Measurements from ENCODE around the gene CHRNA4.
A peak's percentile ranks its signal among the peaks of the same experiment; 100 is the strongest.

Gene CHRNA4

GRCh38 chr20:63309261-63310071 is 51.7 kb downstream of the CHRNA4 start:
- H3K4me3 ChIP-seq (ENCODE audit: low read length, poor library complexity, severe bottlenecking) = no peak overlapping the region
- no peak overlapping the region for H3K9ac ChIP-seq (ENCODE audit: low read depth, low read length, poor library complexity, severe bottlenecking)
- H3K9me3 ChIP-seq (ENCODE audit: insufficient read depth, low read depth, low read length) = no peaks in the 10 kb centered on the region
- H3F3A ChIP-seq (ENCODE audit: low read depth) = no peaks in the 10 kb centered on the region
- no peak overlapping the region for H3K4me2 ChIP-seq (ENCODE audit: low read depth, low read length, poor library complexity, severe bottlenecking)
- H3K27me3 ChIP-seq (ENCODE audit: insufficient read depth, low read length, poor library complexity, severe bottlenecking) = no peaks in the 10 kb centered on the region
- no peak overlapping the region for H2AFZ ChIP-seq (ENCODE audit: low read length)
- H3K36me3 ChIP-seq (ENCODE audit: insufficient read depth, low read length) = no peaks in the 10 kb centered on the region
- H3K4me1 ChIP-seq (ENCODE audit: insufficient read depth, low read length, poor library complexity, severe bottlenecking) = peaks cover 7% of the 10 kb centered on the region
- H3K79me2 ChIP-seq (ENCODE audit: insufficient read depth, low read length) = no peaks in the 10 kb centered on the region
- peak; percentile 74 for TF ChIP-seq CTCF (conservative IDR thresholded peaks at IDR 0.05; ENCODE audit: low read length)
- TF ChIP-seq EZH2phosphoT487 (IDR thresholded peaks at IDR 0.05; ENCODE audit: borderline replicate concordance) = no peak
- no peaks in the 10 kb centered on the region for H4K20me1 ChIP-seq (ENCODE audit: insufficient read depth, low read length, poor library complexity, severe bottlenecking)
- H3K9me2 ChIP-seq (replicated peaks; ENCODE audit: low read depth, low read length) = no peaks in the 10 kb centered on the region

- H3K4me1 ChIP-seq (ENCODE audit: insufficient read depth, low read length, poor library complexity, severe bottlenecking) = peaks cover 7% of the 10 kb centered on the region
- no peaks in the 10 kb centered on the region for H3K79me2 ChIP-seq (ENCODE audit: insufficient read depth, low read length)
- H3K9me3 ChIP-seq (ENCODE audit: insufficient read depth, low read depth, low read length) = no peaks in the 10 kb centered on the region
- no peaks in the 10 kb centered on the region for H3K27me3 ChIP-seq (ENCODE audit: insufficient read depth, low read length, poor library complexity, severe bottlenecking)
- H3F3A ChIP-seq (ENCODE audit: low read depth) = no peaks in the 10 kb centered on the region
- H3K4me3 ChIP-seq (ENCODE audit: low read length, poor library complexity, severe bottlenecking) = no peak overlapping the region
- no peaks in the 10 kb centered on the region for H3K9me2 ChIP-seq (replicated peaks; ENCODE audit: low read depth, low read length)
- no peak overlapping the region for H2AFZ ChIP-seq (ENCODE audit: low read length)
- H3K9ac ChIP-seq (ENCODE audit: low read depth, low read length, poor library complexity, severe bottlenecking) = no peak overlapping the region
- no peaks in the 10 kb centered on the region for H3K36me3 ChIP-seq (ENCODE audit: insufficient read depth, low read length)
- H3K4me2 ChIP-seq (ENCODE audit: low read depth, low read length, poor library complexity, severe bottlenecking) = no peak overlapping the region
- TF ChIP-seq CTCF (conservative IDR thresholded peaks at IDR 0.05; ENCODE audit: low read length) = no peak
- no peak for TF ChIP-seq EZH2phosphoT487 (IDR thresholded peaks at IDR 0.05; ENCODE audit: borderline replicate concordance)
- H4K20me1 ChIP-seq (ENCODE audit: insufficient read depth, low read length, poor library complexity, severe bottlenecking) = no peaks in the 10 kb centered on the region
Observed at GRCh38 chr20:63308218-63308911, 52.8 kb downstream of the CHRNA4 start.

GRCh38 chr20:63307538-63308217 is 53.5 kb downstream of the CHRNA4 start:
- no peaks in the 10 kb centered on the region for H3K27me3 ChIP-seq (ENCODE audit: insufficient read depth, low read length, poor library complexity, severe bottlenecking)
- no peaks in the 10 kb centered on the region for H3F3A ChIP-seq (ENCODE audit: low read depth)
- H3K79me2 ChIP-seq (ENCODE audit: insufficient read depth, low read length) = no peaks in the 10 kb centered on the region
- no peaks in the 10 kb centered on the region for H3K9me2 ChIP-seq (replicated peaks; ENCODE audit: low read depth, low read length)
- no peak overlapping the region for H3K4me2 ChIP-seq (ENCODE audit: low read depth, low read length, poor library complexity, severe bottlenecking)
- no peaks in the 10 kb centered on the region for H4K20me1 ChIP-seq (ENCODE audit: insufficient read depth, low read length, poor library complexity, severe bottlenecking)
- no peaks in the 10 kb centered on the region for H3K9me3 ChIP-seq (ENCODE audit: insufficient read depth, low read depth, low read length)
- H3K9ac ChIP-seq (ENCODE audit: low read depth, low read length, poor library complexity, severe bottlenecking) = no peak overlapping the region
- peaks cover 7% of the 10 kb centered on the region for H3K4me1 ChIP-seq (ENCODE audit: insufficient read depth, low read length, poor library complexity, severe bottlenecking)
- no peaks in the 10 kb centered on the region for H3K36me3 ChIP-seq (ENCODE audit: insufficient read depth, low read length)
- H2AFZ ChIP-seq (ENCODE audit: low read length) = no peak overlapping the region
- no peak overlapping the region for H3K4me3 ChIP-seq (ENCODE audit: low read length, poor library complexity, severe bottlenecking)
- TF ChIP-seq EZH2phosphoT487 (IDR thresholded peaks at IDR 0.05; ENCODE audit: borderline replicate concordance) (no peak), CTCF (conservative IDR thresholded peaks at IDR 0.05; ENCODE audit: low read length) (no peak)

Data from Loucy (cell line).